Activated CD4-positive, alpha-beta T cell treated with anti-CD3 and anti-CD28 coated beads, Interleukin-2, amount 50 U/mL, for 48 hours (primary cell): ENCODE results near the gene SSBP3.

ENCODE experiments used
- DNase-seq, 2 experiments: peaks; one replicate each; pipeline ENCODE4 v3.0.0-alpha.2; 2020

SSBP3 gene

GRCh38 chr1:54263601-54264226 is 142.5 kb downstream of the SSBP3 start:
- no peak for DNase-seq

- no peak for DNase-seq
Measured at GRCh38 chr1:54262244-54262643, 143.9 kb downstream of the SSBP3 start.

- no peak for DNase-seq
Measured at GRCh38 chr1:54260810-54261209, 145.4 kb downstream of the SSBP3 start.

DNA sequence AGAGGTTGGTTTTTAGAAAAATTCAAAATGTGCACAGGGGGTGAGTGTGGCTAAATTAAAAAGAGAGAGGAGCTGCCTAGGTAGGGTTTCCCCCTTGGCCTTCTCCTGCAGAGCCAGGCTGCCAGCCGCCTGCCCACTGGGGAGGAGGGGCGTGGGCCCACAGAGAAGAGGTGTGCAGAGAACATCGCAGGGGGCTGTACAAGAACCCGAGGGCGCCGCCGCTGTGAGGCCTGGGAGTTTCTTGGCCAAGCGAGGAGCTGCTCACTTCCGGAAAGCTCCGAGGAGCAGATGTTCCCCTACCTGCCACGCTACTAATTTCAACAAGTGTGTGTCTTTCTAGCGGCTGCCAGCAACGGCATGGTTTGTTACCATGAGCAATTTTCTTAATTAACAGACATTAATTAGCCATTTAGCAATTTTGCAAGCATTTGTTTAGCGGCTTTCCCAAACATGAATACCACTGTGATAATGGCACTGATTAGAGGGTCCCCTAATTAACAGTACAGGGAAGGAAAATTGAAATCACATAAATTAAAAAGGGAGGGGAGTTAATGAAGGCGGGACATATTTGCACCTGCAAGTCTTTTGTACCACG is 146.6 kb downstream of the SSBP3 start:
- DNase-seq = no peak

DNA sequence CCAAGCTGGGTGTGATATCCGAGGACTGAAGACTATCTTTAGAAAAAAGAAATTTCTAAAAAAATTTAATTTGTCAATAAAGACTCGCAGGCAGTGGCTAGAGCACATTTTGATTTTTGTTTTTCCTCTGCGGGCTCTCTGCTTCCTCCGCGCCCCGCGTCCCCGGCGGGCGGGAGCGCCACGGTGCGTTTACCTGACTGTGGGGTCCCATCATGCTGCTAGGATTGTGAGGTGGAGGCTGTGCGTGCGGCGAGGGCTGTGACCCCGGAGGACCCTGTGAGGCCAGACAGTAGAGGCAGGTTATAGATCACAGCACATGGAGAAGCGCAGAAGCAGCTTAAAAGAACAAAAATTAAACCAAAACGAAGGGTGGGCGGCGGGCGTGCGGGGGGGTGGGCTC is 148.3 kb downstream of the SSBP3 start:
- DNase-seq = no peak

GRCh38 chr1:54257346-54257620 is 148.9 kb downstream of the SSBP3 start:
- DNase-seq = no peak

- no peak for DNase-seq
Measured at GRCh38 chr1:54256522-54257345, 149.5 kb downstream of the SSBP3 start.

DNA sequence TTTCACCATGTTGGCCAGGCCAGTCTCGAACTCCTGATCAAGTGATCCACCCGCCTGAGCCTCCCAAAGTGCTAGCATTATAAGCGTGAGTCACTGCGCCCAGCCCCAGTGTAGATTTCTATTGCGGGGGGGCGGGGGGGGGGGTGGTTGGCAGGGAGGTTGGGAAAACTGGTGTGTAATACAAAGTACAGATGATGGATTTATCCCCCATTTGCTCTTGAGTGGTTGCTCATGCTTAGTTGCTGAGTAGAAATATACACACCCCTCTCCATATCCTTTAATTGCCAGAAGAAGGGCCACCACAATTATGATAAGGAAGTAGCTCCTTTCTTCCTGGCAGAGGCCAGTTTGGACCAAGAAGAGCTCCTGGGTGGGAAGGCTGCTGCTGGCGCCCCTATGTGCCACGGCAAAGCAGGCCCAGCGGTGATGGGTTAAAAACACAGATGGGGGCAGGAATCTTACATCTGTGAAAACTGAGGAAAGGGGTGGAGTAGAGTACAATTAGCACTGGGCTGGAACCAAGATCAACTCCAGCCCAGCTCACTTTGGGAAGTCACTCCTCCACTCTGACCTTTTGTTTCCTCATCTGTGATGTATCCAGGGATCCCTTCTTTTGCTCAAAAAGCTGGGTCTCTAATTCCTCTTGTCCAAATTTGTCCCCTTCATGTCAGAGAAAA is 151.0 kb downstream of the SSBP3 start:
- no peak for DNase-seq

- no peak for DNase-seq
Measured at GRCh38 chr1:54254055-54254454, 152.1 kb downstream of the SSBP3 start.

GRCh38 chr1:54253480-54253879 is 152.7 kb downstream of the SSBP3 start:
- DNase-seq = no peak

DNA sequence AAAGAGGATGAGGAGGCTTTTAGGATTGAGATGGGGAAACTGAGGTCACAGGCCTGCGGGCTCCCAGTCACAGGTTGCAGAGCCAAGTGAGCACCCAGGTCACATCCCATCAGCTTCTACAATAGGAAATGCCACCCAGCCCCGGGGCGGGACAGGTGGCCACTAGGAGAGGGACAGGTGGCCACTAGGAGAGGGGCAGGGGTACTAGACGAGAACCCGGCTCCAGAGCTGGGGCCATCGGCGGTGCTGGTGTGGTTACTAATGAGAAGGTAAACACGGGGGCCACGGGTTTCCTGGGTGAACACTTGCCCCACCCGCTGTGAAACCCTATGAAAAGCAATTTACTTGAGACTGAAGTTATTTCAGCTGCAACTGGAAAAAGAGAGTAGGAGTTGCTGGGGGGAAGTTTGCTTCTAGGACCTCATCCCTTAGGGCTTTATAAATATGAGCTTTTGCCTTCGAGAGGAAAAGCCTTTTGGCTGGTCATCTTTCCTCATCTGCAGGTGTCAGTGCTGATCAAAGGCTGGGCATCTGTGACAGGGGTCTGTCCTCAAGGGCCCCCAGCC is 153.7 kb downstream of the SSBP3 start:
- DNase-seq = no peak

- DNase-seq = no peak
Measured at GRCh38 chr1:54250670-54251069, 155.5 kb downstream of the SSBP3 start.

DNA sequence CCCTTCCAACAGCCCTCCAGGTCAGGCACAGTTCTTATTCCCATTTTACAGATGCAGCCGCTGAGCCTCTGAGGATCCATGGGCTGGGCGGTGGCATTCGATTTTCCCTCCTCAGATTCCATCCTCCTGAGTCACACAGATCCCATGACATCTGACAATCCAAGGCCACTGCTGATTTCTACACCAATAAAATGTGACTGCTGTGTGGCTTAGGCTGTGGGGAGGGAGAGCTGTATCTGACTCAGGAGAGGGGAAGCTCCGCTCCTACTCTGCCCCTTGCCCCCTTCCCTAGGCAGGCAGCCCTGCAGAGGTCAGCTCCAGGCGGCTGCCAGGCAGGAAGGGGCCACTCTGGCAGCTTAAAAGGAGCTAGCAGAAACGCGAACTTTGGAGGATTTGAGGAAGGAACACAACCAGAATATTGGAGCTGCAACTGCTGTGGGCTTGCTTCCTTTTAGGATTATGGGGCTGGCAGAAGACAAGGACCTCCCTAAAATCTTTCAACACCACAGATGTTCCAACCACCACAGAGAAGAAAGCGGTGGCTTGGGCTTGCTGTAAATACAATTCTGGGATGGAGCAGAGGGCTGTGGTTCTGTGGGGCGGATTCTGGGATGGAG is 156.3 kb downstream of the SSBP3 start:
- DNase-seq = no peak

GRCh38 chr1:54248966-54249365 is 157.2 kb downstream of the SSBP3 start:
- no peak for DNase-seq

DNA sequence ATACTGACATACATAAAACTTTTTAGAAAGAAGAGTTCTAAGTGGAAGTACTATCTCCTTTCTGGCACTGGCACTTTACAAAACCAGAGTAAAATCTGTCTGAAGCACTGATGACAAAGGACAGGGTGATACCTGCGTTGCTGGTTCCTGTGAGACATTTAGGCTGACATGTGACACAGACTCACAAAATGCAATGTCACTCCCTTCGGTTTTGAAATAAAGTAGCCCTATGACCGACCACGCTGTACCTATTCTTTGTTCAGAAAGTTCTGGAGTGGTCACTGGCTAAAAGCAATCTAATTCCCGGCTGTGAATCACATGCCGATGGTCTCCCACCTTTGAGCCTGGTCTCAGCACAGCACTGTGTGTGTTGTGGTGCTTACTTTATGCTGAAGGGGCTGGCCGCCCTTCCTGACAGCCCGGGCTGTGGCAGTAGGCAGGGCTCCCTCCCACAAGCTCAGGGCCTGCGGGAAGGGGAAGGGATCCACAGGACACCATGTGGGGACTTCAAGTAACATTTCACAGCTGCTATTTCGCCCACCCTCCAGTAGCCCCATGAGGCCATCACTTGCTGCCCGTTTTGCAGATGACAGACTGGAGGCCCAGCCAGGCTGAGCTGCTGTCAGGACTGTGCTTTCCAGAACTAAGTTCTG is 158.2 kb downstream of the SSBP3 start:
- no peak for DNase-seq

GRCh38 chr1:54246116-54246721 is 160.0 kb downstream of the SSBP3 start:
- no peak for DNase-seq

- no peak for DNase-seq
Measured at GRCh38 chr1:54245501-54245900, 160.7 kb downstream of the SSBP3 start.

DNA sequence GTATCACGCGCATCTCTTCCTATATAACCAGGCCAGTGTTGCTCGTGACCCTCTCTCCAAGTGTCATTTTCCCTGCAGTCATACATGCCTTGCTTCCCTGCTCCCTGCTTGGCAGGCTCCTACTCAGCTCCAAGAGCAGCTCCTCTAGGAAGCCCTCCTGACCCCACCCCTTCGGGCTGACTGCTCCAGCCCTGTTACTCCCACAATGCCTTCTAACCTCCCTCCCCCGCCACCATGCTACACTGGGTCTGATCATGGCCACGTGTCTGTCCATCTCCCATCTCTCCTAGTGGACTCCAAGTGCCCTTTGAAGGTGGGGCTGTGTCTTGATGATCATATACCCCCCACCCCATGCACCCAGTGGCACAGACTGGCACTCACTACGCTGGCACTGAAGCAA is 161.5 kb downstream of the SSBP3 start:
- DNase-seq = no peak

DNA sequence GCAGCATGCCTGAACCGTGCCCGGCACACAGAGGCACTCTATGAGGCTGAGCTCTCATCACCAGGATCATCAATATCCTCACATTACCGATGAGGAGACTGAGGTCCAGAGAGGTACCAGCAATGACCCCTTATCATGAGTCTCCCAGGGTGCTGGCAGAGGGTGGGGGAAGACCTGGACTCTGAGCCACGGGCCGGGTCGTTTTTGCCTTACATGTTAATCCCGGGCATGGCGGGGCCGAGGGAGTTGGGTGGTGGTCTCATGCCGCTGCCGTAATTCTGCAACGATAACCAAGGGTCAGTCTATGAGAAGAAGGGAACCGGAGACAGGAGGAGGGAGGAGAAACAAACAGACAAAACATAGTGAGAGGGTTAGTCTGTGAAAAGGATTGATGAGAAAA is 163.2 kb downstream of the SSBP3 start:
- no peak for DNase-seq

- no peak for DNase-seq
Measured at GRCh38 chr1:54241364-54241763, 164.8 kb downstream of the SSBP3 start.

DNA sequence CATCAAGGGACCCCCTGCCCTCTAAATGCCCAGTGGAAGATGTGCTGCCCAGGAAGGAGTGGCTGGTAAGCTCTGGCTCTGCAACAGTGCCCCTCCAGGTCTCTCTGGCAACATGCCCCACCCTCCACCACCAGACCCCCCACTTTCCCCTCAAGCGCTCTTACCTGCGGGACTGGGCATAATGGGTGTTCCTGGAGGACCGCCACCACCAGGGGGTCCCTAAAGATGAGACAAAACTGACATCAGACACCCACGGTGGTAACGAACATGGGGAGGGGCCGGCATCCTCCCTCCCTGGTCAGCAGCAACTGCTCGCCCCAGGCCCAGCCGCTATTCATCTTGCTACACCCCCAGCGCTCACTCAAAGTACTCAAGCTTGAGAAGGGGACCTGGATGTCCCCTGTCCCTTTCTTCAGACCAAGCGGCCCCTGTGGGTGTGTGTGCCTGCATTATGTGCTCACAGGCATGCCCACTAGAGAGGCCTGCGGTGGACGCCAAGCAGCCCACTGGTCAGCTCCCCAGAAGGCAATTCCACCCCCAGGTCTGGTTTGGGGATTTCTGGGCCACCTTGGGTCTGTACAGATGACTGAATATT is 165.4 kb downstream of the SSBP3 start:
- no peak for DNase-seq

DNA sequence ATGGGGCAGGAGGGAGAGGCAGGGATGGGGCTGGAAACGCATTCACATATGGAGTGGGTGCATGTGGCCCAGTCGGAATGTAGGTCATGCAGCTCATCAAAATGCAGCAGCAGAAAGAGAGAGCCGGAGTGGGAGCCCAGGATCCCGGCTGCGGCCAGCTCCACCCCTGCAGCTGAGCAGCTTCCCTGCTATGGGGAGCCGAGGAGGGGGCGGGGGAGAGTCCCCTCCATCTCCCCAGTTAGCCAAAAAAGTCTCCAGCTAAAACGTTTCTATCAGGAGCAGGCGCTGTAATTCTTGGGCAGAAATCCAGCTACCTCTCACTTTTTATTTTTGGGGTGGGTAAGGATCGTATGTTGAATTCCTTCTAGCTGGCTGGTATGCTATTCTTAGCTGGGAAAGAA is 166.6 kb downstream of the SSBP3 start:
- no peak for DNase-seq
